Kidney (tissue), 14 donors: ENCODE results near the gene PCDHGA2. TPM values are rescaled to one million over a fixed set of nuclear protein-coding genes. Genes with fewer than 3 reads are reported as not detected.

Source experiments
- DNase-seq, 5 donors: peaks; one replicate each; pipeline ENCODE4 v3.0.0-alpha.2; 2013 to 2020
- FAIRE-seq: peaks from 2 replicates; lab custom pipeline; 2012; peaks lifted over from hg19 to GRCh38; lab: Jason Lieb, UNC
- H3K27ac ChIP-seq, 2 donors: one replicate each; pipeline ENCODE4 v1.7.0; 2013; ENCODE audit warnings: low read depth in 2 of 2, low read length in 2 of 2, inconsistent platforms in 1 of 2
- H3K27me3 ChIP-seq: one replicate; pipeline ENCODE4 v1.7.1; 2013; ENCODE audit warnings: low read length, inconsistent platforms; ENCODE audit not compliant: control insufficient read depth, insufficient read depth
- H3K36me3 ChIP-seq, 3 donors: one replicate each; pipeline versions ENCODE4 v1.7.0 to v1.7.1; 2013; ENCODE audit warnings: low read length in 3 of 3, control low read depth in 1 of 3, inconsistent platforms in 1 of 3; ENCODE audit not compliant: insufficient read depth in 3 of 3, control insufficient read depth in 2 of 3
- H3K4me1 ChIP-seq, 3 donors: one replicate each; pipeline versions ENCODE4 v1.7.0 to v1.7.1; 2013; ENCODE audit warnings: low read length in 3 of 3, inconsistent platforms in 1 of 3, low read depth in 1 of 3; ENCODE audit not compliant: control insufficient read depth in 2 of 3, insufficient read depth in 2 of 3
- H3K4me3 ChIP-seq, 3 donors: one replicate each; pipeline versions ENCODE4 v1.7.0 to v1.8.1; 2013; ENCODE audit warnings: low read length in 3 of 3, control low read depth in 1 of 3, inconsistent platforms in 1 of 3
- H3K9ac ChIP-seq, 3 donors: one replicate each; pipeline versions ENCODE4 v1.7.0 to v1.7.1; 2013; ENCODE audit warnings: low read length in 3 of 3, control low read depth in 1 of 3, inconsistent platforms in 1 of 3
- H3K9me3 ChIP-seq, 3 donors: one replicate each; pipeline versions ENCODE4 v1.7.0 to v1.7.1; 2013; ENCODE audit warnings: low read length in 3 of 3, control low read depth in 1 of 3, inconsistent platforms in 1 of 3; ENCODE audit not compliant: control insufficient read depth in 2 of 3, insufficient read depth in 1 of 3
- CTCF ChIP-seq: IDR thresholded peaks from 3 replicates; pipeline ENCODE4 v1.5.1; 2012; ENCODE audit warnings: mild to moderate bottlenecking, moderate library complexity, borderline replicate concordance; ENCODE audit not compliant: insufficient read depth; ENCODE audit errors: extremely low read depth
- intact Hi-C: fragments of 100-400 bp; cut with DNase I; formaldehyde crosslinking; loops from one replicate; pipeline ENCODE4 v1.11.1; 2022
- polyA plus RNA-seq: library from polyadenylated mRNA; stranded (reverse); fragments of 350-450 nt; fragmentation: Illumina TruSeq; extraction: RNeasy Lipid Tissue Mini Kit (QIAGEN cat#74804); gene quantifications from one replicate; pipeline ENCODE4 v1.2.3, GENCODE V29; 2014; ENCODE audit warnings: low read depth, low replicate concordance; ENCODE audit not compliant: insufficient read depth
- total RNA-seq: library from RNA; stranded (reverse); fragmentation: NEBNext Ultra II Directional; extraction: Animal tissue kit (Norgen Biotek cat#: 25700); gene quantifications from one replicate; pipeline ENCODE4 v1.2.1, GENCODE V29; 2021
- donor health status: control.
- donor health status: control.
- donor health status: control.
- donor health status: control.
- donor health status: control.
- donor health status: DM: yes; HTN: yes; CAD: no.
- donor health status: Normal renal cell carcinoma (clear cell type).

The PCDHGA2 gene
- total and polyA plus RNA-seq, 2 donors from 2014 or later, result 0.73 to 4.7 TPM

- no peaks in the 10 kb centered on the region for H3K4me1 ChIP-seq
- no peaks in the 10 kb centered on the region for H3K27me3 ChIP-seq
- peak; percentile 8 for TF ChIP-seq CTCF
- peak within 1 kb of the TSS in 2 of 3 donors; percentile 6 to 13 for H3K4me3 ChIP-seq
- intact Hi-C loops, result no loop called here
- H3K36me3 ChIP-seq, result no peaks in the 10 kb centered on the region
- no peak within 1 kb of the TSS for H3K27ac ChIP-seq
- FAIRE-seq (no peak), DNase-seq (no peak)
- peaks cover 2 to 71% (median 21%) of the 10 kb centered on the region in 3 donors for H3K9me3 ChIP-seq
- no peak within 1 kb of the TSS for H3K9ac ChIP-seq
Measured at GRCh38 chr5:141354900-141355469, 16.4 kb downstream of the PCDHGA2 start, which contains the start of gene PCDHGA4. Gene PCDHGA4, plus strand, starts transcription at chr5:141355021. Its CDS starts 87 bp downstream, at chr5:141355108.

DNA sequence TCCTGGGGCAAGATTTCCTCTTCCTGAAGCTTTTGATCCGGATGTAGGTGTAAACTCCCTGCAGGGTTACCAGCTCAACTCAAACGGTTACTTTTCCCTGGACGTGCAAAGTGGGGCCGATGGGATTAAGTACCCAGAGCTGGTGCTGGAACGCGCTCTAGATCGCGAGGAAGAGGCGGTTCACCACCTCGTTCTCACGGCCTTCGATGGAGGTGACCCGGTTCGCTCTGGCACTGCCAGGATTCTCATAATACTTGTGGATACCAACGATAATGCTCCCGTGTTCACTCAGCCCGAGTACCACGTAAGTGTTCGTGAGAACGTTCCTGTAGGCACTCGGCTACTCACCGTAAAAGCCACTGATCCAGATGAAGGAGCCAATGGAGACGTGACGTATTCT lies 17.1 kb downstream of the PCDHGA2 start:
- H3K27me3 ChIP-seq, result no peaks in the 10 kb centered on the region
- peak overlapping the region in 1 of 3 donors; percentile 13 for H3K4me3 ChIP-seq
- H3K4me1 ChIP-seq, result no peaks in the 10 kb centered on the region
- FAIRE-seq (no peak), DNase-seq (no peak)
- TF ChIP-seq CTCF, result no peak
- H3K27ac ChIP-seq, result no peak overlapping the region
- H3K9me3 ChIP-seq, result peaks cover 2 to 71% (median 19%) of the 10 kb centered on the region in 3 donors
- no peaks in the 10 kb centered on the region for H3K36me3 ChIP-seq
- H3K9ac ChIP-seq, result no peak overlapping the region
- intact Hi-C loops, result no loop called here

GRCh38 chr5:141356133-141356532 lies 17.6 kb downstream of the PCDHGA2 start:
- Histone ChIP-seq H3K27ac (no peak overlapping the region), H3K4me3 (no peak overlapping the region), H3K4me1 (no peaks in the 10 kb centered on the region), H3K9me3 (peaks cover 2 to 71% (median 19%) of the 10 kb centered on the region in 3 donors), H3K27me3 (no peaks in the 10 kb centered on the region), H3K36me3 (no peaks in the 10 kb centered on the region), H3K9ac (no peak overlapping the region)
- FAIRE-seq, result no peak
- no peak for DNase-seq
- no peak for TF ChIP-seq CTCF
- intact Hi-C loops, result no loop called here
